Measurements from ENCODE around the gene CLCN6. TPM values are rescaled to one million over a fixed set of nuclear protein-coding genes. Genes with fewer than 3 reads are reported as not detected.
A peak's percentile ranks its signal among the peaks of the same experiment; 100 is the strongest.

The CLCN6 gene
- total RNA-seq, 1 donor from 2014 or later = 6.6 TPM

GRCh38 chr1:11777658-11778322, 28.2 kb upstream of the CLCN6 start:
- no peak for DNase-seq (ENCODE audit: low read depth)
- no peaks in the 10 kb centered on the region for H3K27me3 ChIP-seq (ENCODE audit: control insufficient read depth, insufficient read depth, low read length)
- H3K36me3 ChIP-seq (ENCODE audit: control insufficient read depth, insufficient read depth, low read length) = no peaks in the 10 kb centered on the region
- TF ChIP-seq CTCF (IDR thresholded peaks at IDR 0.05; ENCODE audit: insufficient read depth, low read length, severe bottlenecking) = no peak
- FAIRE-seq = no peak
- H3K4me3 ChIP-seq (ENCODE audit: low read depth, low read length) = no peak overlapping the region

- H3K4me3 ChIP-seq (ENCODE audit: low read depth, low read length) = no peak overlapping the region
- no peaks in the 10 kb centered on the region for H3K27me3 ChIP-seq (ENCODE audit: control insufficient read depth, insufficient read depth, low read length)
- DNase-seq (ENCODE audit: low read depth) (no peak), FAIRE-seq (no peak)
- TF ChIP-seq CTCF (IDR thresholded peaks at IDR 0.05; ENCODE audit: insufficient read depth, low read length, severe bottlenecking) = no peak
- H3K36me3 ChIP-seq (ENCODE audit: control insufficient read depth, insufficient read depth, low read length) = no peaks in the 10 kb centered on the region
Measured at GRCh38 chr1:11778336-11778735, 27.7 kb upstream of the CLCN6 start.

- Histone ChIP-seq H3K27me3 (ENCODE audit: control insufficient read depth, insufficient read depth, low read length) (no peaks in the 10 kb centered on the region), H3K4me3 (ENCODE audit: low read depth, low read length) (no peak overlapping the region), H3K36me3 (ENCODE audit: control insufficient read depth, insufficient read depth, low read length) (no peaks in the 10 kb centered on the region)
- TF ChIP-seq CTCF (IDR thresholded peaks at IDR 0.05; ENCODE audit: insufficient read depth, low read length, severe bottlenecking) = no peak
- DNase-seq (ENCODE audit: low read depth) (no peak), FAIRE-seq (peak; percentile 88)
Measured at GRCh38 chr1:11778844-11779623, 27.0 kb upstream of the CLCN6 start.

- no peaks in the 10 kb centered on the region for H3K36me3 ChIP-seq (ENCODE audit: control insufficient read depth, insufficient read depth, low read length)
- DNase-seq (ENCODE audit: low read depth) = no peak
- TF ChIP-seq CTCF (IDR thresholded peaks at IDR 0.05; ENCODE audit: insufficient read depth, low read length, severe bottlenecking) = no peak
- H3K27me3 ChIP-seq (ENCODE audit: control insufficient read depth, insufficient read depth, low read length) = no peaks in the 10 kb centered on the region
- no peak for FAIRE-seq
- no peak overlapping the region for H3K4me3 ChIP-seq (ENCODE audit: low read depth, low read length)
Measured at GRCh38 chr1:11779715-11780379, 26.1 kb upstream of the CLCN6 start.

- Histone ChIP-seq H3K36me3 (ENCODE audit: control insufficient read depth, insufficient read depth, low read length) (no peaks in the 10 kb centered on the region), H3K27me3 (ENCODE audit: control insufficient read depth, insufficient read depth, low read length) (no peaks in the 10 kb centered on the region), H3K4me3 (ENCODE audit: low read depth, low read length) (no peak overlapping the region)
- FAIRE-seq = no peak
- TF ChIP-seq CTCF (IDR thresholded peaks at IDR 0.05; ENCODE audit: insufficient read depth, low read length, severe bottlenecking) = no peak
- DNase-seq (ENCODE audit: low read depth) = no peak
Measured at GRCh38 chr1:11780380-11781147, 25.4 kb upstream of the CLCN6 start.

Data from bronchial epithelial cell (primary cell).